Upper lobe of left lung (tissue), 6 donors: Measurements from ENCODE around the gene AGXT. TPM values are rescaled to one million over a fixed set of nuclear protein-coding genes. Genes with fewer than 3 reads are reported as not detected.

ENCODE experiments used
- ATAC-seq, 2 donors: fragments of 200-7000 bp; cut with Tn5 transposase; one replicate each; pipeline ENCODE4 v1.9.1; 2022; ENCODE audit warnings: mild to moderate bottlenecking in 2 of 2, moderate library complexity in 2 of 2; ENCODE audit not compliant: low FRiP score in 2 of 2
- DNase-seq, 2 donors: peaks; one replicate each; pipeline ENCODE4 v3.0.0-alpha.2; 2019 to 2020
- H3K27ac ChIP-seq, 4 donors: fragments of 200-600 bp; sonication (generic); one replicate each; pipeline ENCODE4 v1.5.1; 2016 to 2019
- H3K27me3 ChIP-seq, 4 donors: fragments of 200-600 bp; sonication (generic); one replicate each; pipeline ENCODE4 v1.5.1; 2017 to 2019
- H3K36me3 ChIP-seq, 4 donors: fragments of 200-600 bp; sonication (generic); one replicate each; pipeline ENCODE4 v1.5.1; 2016 to 2019
- H3K4me1 ChIP-seq, 4 donors: fragments of 200-600 bp; sonication (generic); one replicate each; pipeline ENCODE4 v1.5.1; 2018 to 2019
- H3K4me3 ChIP-seq, 4 donors: fragments of 200-600 bp; sonication (generic); one replicate each; pipeline ENCODE4 v1.5.1; 2017 to 2019; ENCODE audit warnings: mild to moderate bottlenecking in 2 of 4, moderate library complexity in 1 of 4
- H3K9me3 ChIP-seq, 4 donors: fragments of 200-600 bp; sonication (generic); one replicate each; pipeline ENCODE4 v1.5.1; 2018 to 2019
- CTCF ChIP-seq, 6 experiments: fragments of 450-650 bp in 4 of 6; fragments of 200-600 bp in 2 of 6; sonication (generic) in 2 of 6; IDR thresholded peaks; one replicate each; pipeline ENCODE4 v1.5.1; 2016 to 2019; ENCODE audit warnings: antibody characterized with exemption in 6 of 6
- EP300 ChIP-seq, 4 donors: sonication (generic); formaldehyde crosslinking; IDR thresholded peaks; one replicate each; pipeline ENCODE4 v1.5.1; 2017; ENCODE audit warnings: antibody characterized with exemption in 4 of 4, control low read depth in 2 of 4
- POLR2A ChIP-seq, 4 donors: fragments of 450-650 bp; IDR thresholded peaks; one replicate each; pipeline ENCODE4 v1.5.1; 2016 to 2017; ENCODE audit warnings: antibody characterized with exemption in 4 of 4, mild to moderate bottlenecking in 2 of 4
- POLR2AphosphoS5 ChIP-seq, 2 donors: sonication (generic); formaldehyde crosslinking; IDR thresholded peaks; one replicate each; pipeline ENCODE4 v1.5.1; 2017; ENCODE audit warnings: antibody characterized with exemption in 2 of 2
- WGBS, 2 donors: methylation state at CpG; one replicate each; pipeline ENCODE4 v1.1.5; 2017 to 2018; 5-methylcytosine and 5-hydroxymethylcytosine counted together
- total RNA-seq, 6 donors: library from RNA; depleted of rRNA in 4 of 6; stranded (reverse); fragments of >200 nt in 4 of 6; gene quantifications; one replicate each; pipeline versions ENCODE4 v1.1.0 to v1.2.1, GENCODE V29; 2016 to 2021
- donor health status: DM: no; HTN: no; CAD: no; lungs with moderate emphysema.
- donor health status: DM: no; HTN: yes; CAD: no; lungs with severe emphysema.

AGXT gene
- total RNA-seq, 6 donors from 2014 or later, result 0.30 to 0.46 (median 0.44) TPM; not detected in 3

- no peaks in the 10 kb centered on the region for H3K27me3 ChIP-seq
- peak in 1 of 2 donors; percentile 46 for DNase-seq
- H3K9me3 ChIP-seq, result no peaks in the 10 kb centered on the region
- no peak overlapping the region for H3K27ac ChIP-seq
- no peaks in the 10 kb centered on the region for H3K4me1 ChIP-seq
- H3K36me3 ChIP-seq, result no peaks in the 10 kb centered on the region
- H3K4me3 ChIP-seq, result no peak overlapping the region
- TF ChIP-seq POLR2AphosphoS5 (IDR thresholded peaks at IDR 0.05) (no peak), EP300 (IDR thresholded peaks at IDR 0.05) (no peak), POLR2A (IDR thresholded peaks at IDR 0.05) (no peak), CTCF (IDR thresholded peaks at IDR 0.05) (no peak)
- WGBS, 2 donors, result 88 to 93% methylated on average over 23 to 24 of the region's 24 CpGs
- ATAC-seq, result no peak
These were observed 60.1 kb downstream of the AGXT start for GRCh38 chr2:240928476-240929363.

DNA sequence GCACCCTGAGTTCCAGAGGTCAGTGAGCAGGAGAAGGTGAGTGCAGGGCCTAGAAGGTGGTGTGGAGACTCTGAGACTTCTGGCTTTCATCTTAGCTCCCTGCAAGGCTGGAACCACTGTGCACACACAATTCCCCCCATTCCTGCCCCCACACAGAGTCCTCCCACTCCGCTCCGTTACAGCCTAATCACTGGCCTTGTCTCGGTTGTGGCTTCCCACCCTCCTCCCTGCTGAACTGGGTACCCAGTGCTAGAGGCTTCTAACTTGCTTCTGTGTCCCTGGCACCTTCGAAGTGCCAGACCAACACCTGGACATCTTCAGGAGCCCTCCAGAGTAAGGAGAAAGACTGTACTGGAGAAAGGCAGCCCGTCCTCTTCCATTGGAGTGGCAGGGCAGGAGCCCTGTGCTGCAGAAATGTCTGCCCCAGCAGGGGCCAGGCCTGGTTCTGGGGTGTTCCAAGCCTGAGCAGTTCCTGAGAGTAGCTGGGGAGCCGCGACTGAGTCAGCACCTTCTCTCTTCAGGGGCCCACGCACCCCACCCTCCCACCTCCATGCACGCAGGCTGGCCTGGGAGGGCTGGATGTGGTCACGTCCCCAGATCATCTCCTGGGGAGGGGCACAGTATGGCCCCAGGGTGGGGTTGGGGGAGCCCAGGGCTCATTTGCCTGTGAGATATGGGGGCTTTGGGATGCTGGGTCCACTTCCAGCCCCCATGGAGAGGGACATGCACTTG lies 60.9 kb downstream of the AGXT start:
- DNase-seq, result no peak
- no peak for ATAC-seq

More for the DNA sequence above, 60.9 kb downstream of the AGXT start:
- Histone ChIP-seq H3K27me3 (no peaks in the 10 kb centered on the region), H3K4me3 (no peak overlapping the region), H3K4me1 (no peaks in the 10 kb centered on the region), H3K9me3 (no peaks in the 10 kb centered on the region), H3K27ac (no peak overlapping the region), H3K36me3 (no peaks in the 10 kb centered on the region)
- 69 to 77% methylated on average over 9 to 10 of the region's 10 CpGs for WGBS, 2 donors
- TF ChIP-seq POLR2AphosphoS5 (IDR thresholded peaks at IDR 0.05), result no peak

Other genes with a start within 250 kb of the AGXT start
- 10 to 100 TPM in 1 of 6 donors, 1 to 10 TPM in 5; 1.9 to 14.7 (median 4.6) TPM for gene GPR35, start 243.3 kb upstream of the AGXT start, total RNA-seq
- gene AQP12B, start 185.9 kb upstream of the AGXT start, total RNA-seq, result not detected
- gene AQP12A, start 177.0 kb upstream of the AGXT start, total RNA-seq, result not detected
- gene KIF1A, start 48.6 kb upstream of the AGXT start, total RNA-seq, result 1 to 10 TPM in 1 of 6 donors, under 1 TPM in 3, not detected in 2; 0.15 to 1.2 (median 0.35) TPM
- 100 to 1,000 TPM in 1 of 6 donors, 10 to 100 TPM in 5; 11.5 to 117 (median 29.0) TPM for gene MAB21L4, start 27.3 kb downstream of the AGXT start, total RNA-seq
- gene CROCC2, start 37.5 kb downstream of the AGXT start, total RNA-seq, result 10 to 100 TPM in 3 of 6 donors, 1 to 10 TPM in 2, under 1 TPM in 1; 0.23 to 17.8 (median 7.6) TPM
- 100 to 1,000 TPM in 1 of 6 donors, 10 to 100 TPM in 5; 26.0 to 189 (median 38.9) TPM for gene SNED1, start 129.8 kb downstream of the AGXT start, total RNA-seq
- 10 to 100 TPM; 22.3 to 54.4 (median 25.4) TPM for gene MTERF4, start 233.5 kb downstream of the AGXT start, total RNA-seq